ENCODE data around the gene DNAAF9.

GRCh38 chr20:3436864-3437574, 29.6 kb upstream of the DNAAF9 start:
- TF ChIP-seq, protein P1, sequence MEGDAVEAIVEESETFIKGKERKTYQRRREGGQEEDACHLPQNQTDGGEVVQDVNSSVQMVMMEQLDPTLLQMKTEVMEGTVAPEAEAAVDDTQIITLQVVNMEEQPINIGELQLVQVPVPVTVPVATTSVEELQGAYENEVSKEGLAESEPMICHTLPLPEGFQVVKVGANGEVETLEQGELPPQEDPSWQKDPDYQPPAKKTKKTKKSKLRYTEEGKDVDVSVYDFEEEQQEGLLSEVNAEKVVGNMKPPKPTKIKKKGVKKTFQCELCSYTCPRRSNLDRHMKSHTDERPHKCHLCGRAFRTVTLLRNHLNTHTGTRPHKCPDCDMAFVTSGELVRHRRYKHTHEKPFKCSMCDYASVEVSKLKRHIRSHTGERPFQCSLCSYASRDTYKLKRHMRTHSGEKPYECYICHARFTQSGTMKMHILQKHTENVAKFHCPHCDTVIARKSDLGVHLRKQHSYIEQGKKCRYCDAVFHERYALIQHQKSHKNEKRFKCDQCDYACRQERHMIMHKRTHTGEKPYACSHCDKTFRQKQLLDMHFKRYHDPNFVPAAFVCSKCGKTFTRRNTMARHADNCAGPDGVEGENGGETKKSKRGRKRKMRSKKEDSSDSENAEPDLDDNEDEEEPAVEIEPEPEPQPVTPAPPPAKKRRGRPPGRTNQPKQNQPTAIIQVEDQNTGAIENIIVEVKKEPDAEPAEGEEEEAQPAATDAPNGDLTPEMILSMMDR (IDR thresholded peaks at IDR 0.05) = no peak
- no peak for TF ChIP-seq POLR2A (IDR thresholded peaks at IDR 0.05)

All from adrenal gland (tissue), 5 donors.